Measurements from ENCODE around the gene CACNA2D4. TPM values are rescaled to one million over a fixed set of nuclear protein-coding genes. Genes with fewer than 3 reads are reported as not detected.

Gene CACNA2D4
- total and polyA plus RNA-seq, 2 donors, result 1.1 to 4.5 TPM

- no peaks in the 10 kb centered on the region for H3K4me1 ChIP-seq (ENCODE audit: insufficient read depth)
- H3K4me3 ChIP-seq (ENCODE audit: low read depth, low read length), result no peak overlapping the region
- no peaks in the 10 kb centered on the region for H3K36me3 ChIP-seq (ENCODE audit: insufficient read depth)
- H3K27ac ChIP-seq (ENCODE audit: low read depth), result no peak overlapping the region
- 86% methylated on average over 11 of the region's 11 CpGs for whole genome bisulfite sequencing
- DNase-seq (ENCODE audit: extremely low spot score), result no peak
These were observed 11.0 kb upstream of the CACNA2D4 start for GRCh38 chr12:1929241-1929984.

GRCh38 chr12:1928439-1929121 lies 10.1 kb upstream of the CACNA2D4 start:
- 87% methylated on average over 22 of the region's 22 CpGs for WGBS
- Histone ChIP-seq H3K4me1 (ENCODE audit: insufficient read depth) (no peaks in the 10 kb centered on the region), H3K4me3 (ENCODE audit: low read depth, low read length) (no peak overlapping the region), H3K27ac (ENCODE audit: low read depth) (no peak overlapping the region), H3K36me3 (ENCODE audit: insufficient read depth) (no peaks in the 10 kb centered on the region)
- no peak for DNase-seq (ENCODE audit: extremely low spot score)

- 42% methylated on average over 15 of the region's 15 CpGs for WGBS
- no peak for DNase-seq (ENCODE audit: extremely low spot score)
- Histone ChIP-seq H3K4me3 (ENCODE audit: low read depth, low read length) (no peak overlapping the region), H3K4me1 (ENCODE audit: insufficient read depth) (no peaks in the 10 kb centered on the region), H3K27ac (ENCODE audit: low read depth) (no peak overlapping the region), H3K36me3 (ENCODE audit: insufficient read depth) (no peaks in the 10 kb centered on the region)
These were observed 9.4 kb upstream of the CACNA2D4 start for GRCh38 chr12:1927751-1928351.

GRCh38 chr12:1927051-1927680 lies 8.7 kb upstream of the CACNA2D4 start:
- Histone ChIP-seq H3K4me1 (ENCODE audit: insufficient read depth) (no peaks in the 10 kb centered on the region), H3K4me3 (ENCODE audit: low read depth, low read length) (no peak overlapping the region), H3K36me3 (ENCODE audit: insufficient read depth) (no peaks in the 10 kb centered on the region), H3K27ac (ENCODE audit: low read depth) (no peak overlapping the region)
- DNase-seq (ENCODE audit: extremely low spot score), result no peak
- WGBS, result 94% methylated on average over 11 of the region's 11 CpGs

GRCh38 chr12:1926251-1926657 lies 7.8 kb upstream of the CACNA2D4 start:
- Histone ChIP-seq H3K36me3 (ENCODE audit: insufficient read depth) (no peaks in the 10 kb centered on the region), H3K4me3 (ENCODE audit: low read depth, low read length) (no peak overlapping the region), H3K27ac (ENCODE audit: low read depth) (no peak overlapping the region), H3K4me1 (ENCODE audit: insufficient read depth) (no peaks in the 10 kb centered on the region)
- WGBS, result 68% methylated on average over 7 of the region's 7 CpGs
- DNase-seq (ENCODE audit: extremely low spot score), result no peak

GRCh38 chr12:1925684-1926006 lies 7.2 kb upstream of the CACNA2D4 start:
- no peaks in the 10 kb centered on the region for H3K4me1 ChIP-seq (ENCODE audit: insufficient read depth)
- no peak for DNase-seq (ENCODE audit: extremely low spot score)
- no peaks in the 10 kb centered on the region for H3K36me3 ChIP-seq (ENCODE audit: insufficient read depth)
- WGBS, result 85% methylated on average over 3 of the region's 3 CpGs
- no peak overlapping the region for H3K27ac ChIP-seq (ENCODE audit: low read depth)
- no peak overlapping the region for H3K4me3 ChIP-seq (ENCODE audit: low read depth, low read length)

GRCh38 chr12:1924996-1925683 lies 6.7 kb upstream of the CACNA2D4 start:
- Histone ChIP-seq H3K27ac (ENCODE audit: low read depth) (no peak overlapping the region), H3K36me3 (ENCODE audit: insufficient read depth) (no peaks in the 10 kb centered on the region), H3K4me1 (ENCODE audit: insufficient read depth) (no peaks in the 10 kb centered on the region), H3K4me3 (ENCODE audit: low read depth, low read length) (no peak overlapping the region)
- WGBS, result 78% methylated on average over 7 of the region's 7 CpGs
- no peak for DNase-seq (ENCODE audit: extremely low spot score)

- Histone ChIP-seq H3K4me1 (ENCODE audit: insufficient read depth) (no peaks in the 10 kb centered on the region), H3K36me3 (ENCODE audit: insufficient read depth) (no peaks in the 10 kb centered on the region), H3K27ac (ENCODE audit: low read depth) (no peak overlapping the region), H3K4me3 (ENCODE audit: low read depth, low read length) (no peak overlapping the region)
- 96% methylated on average over 12 of the region's 12 CpGs for WGBS
- no peak for DNase-seq (ENCODE audit: extremely low spot score)
These were observed 4.5 kb upstream of the CACNA2D4 start for GRCh38 chr12:1922985-1923384.

GRCh38 chr12:1922075-1922709 lies 3.7 kb upstream of the CACNA2D4 start:
- DNase-seq (ENCODE audit: extremely low spot score), result no peak
- 78% methylated on average over 40 of the region's 40 CpGs for WGBS

GRCh38 chr12:1920971-1921370 lies 2.5 kb upstream of the CACNA2D4 start:
- 83% methylated on average over 17 of the region's 17 CpGs for WGBS
- no peaks in the 10 kb centered on the region for H3K36me3 ChIP-seq (ENCODE audit: insufficient read depth)
- H3K4me3 ChIP-seq (ENCODE audit: low read depth, low read length), result no peak overlapping the region
- no peaks in the 10 kb centered on the region for H3K4me1 ChIP-seq (ENCODE audit: insufficient read depth)
- DNase-seq (ENCODE audit: extremely low spot score), result no peak
- H3K27ac ChIP-seq (ENCODE audit: low read depth), result no peak overlapping the region

More at GRCh38 chr12:1922075-1922709, 3.7 kb upstream of the CACNA2D4 start:
- no peaks in the 10 kb centered on the region for H3K36me3 ChIP-seq (ENCODE audit: insufficient read depth)
- no peaks in the 10 kb centered on the region for H3K4me1 ChIP-seq (ENCODE audit: insufficient read depth)
- no peak overlapping the region for H3K4me3 ChIP-seq (ENCODE audit: low read depth, low read length)
- H3K27ac ChIP-seq (ENCODE audit: low read depth), result no peak overlapping the region

GRCh38 chr12:1920436-1920835 lies 2.0 kb upstream of the CACNA2D4 start:
- Histone ChIP-seq H3K27ac (ENCODE audit: low read depth) (no peak overlapping the region), H3K4me3 (ENCODE audit: low read depth, low read length) (no peak overlapping the region), H3K36me3 (ENCODE audit: insufficient read depth) (no peaks in the 10 kb centered on the region), H3K4me1 (ENCODE audit: insufficient read depth) (no peaks in the 10 kb centered on the region)
- 94% methylated on average over 13 of the region's 13 CpGs for WGBS
- DNase-seq (ENCODE audit: extremely low spot score), result no peak

- 96% methylated on average over 3 of the region's 3 CpGs for WGBS
- no peak overlapping the region for H3K27ac ChIP-seq (ENCODE audit: low read depth)
- no peaks in the 10 kb centered on the region for H3K4me1 ChIP-seq (ENCODE audit: insufficient read depth)
- H3K4me3 ChIP-seq (ENCODE audit: low read depth, low read length), result no peak overlapping the region
- H3K36me3 ChIP-seq (ENCODE audit: insufficient read depth), result no peaks in the 10 kb centered on the region
- no peak for DNase-seq (ENCODE audit: extremely low spot score)
These were observed 1.3 kb upstream of the CACNA2D4 start for GRCh38 chr12:1919763-1920162.

GRCh38 chr12:1919284-1919683 lies 832 bp upstream of the CACNA2D4 start:
- Histone ChIP-seq H3K27ac (ENCODE audit: low read depth) (no peak overlapping the region), H3K4me3 (ENCODE audit: low read depth, low read length) (no peak overlapping the region), H3K36me3 (ENCODE audit: insufficient read depth) (no peaks in the 10 kb centered on the region), H3K4me1 (ENCODE audit: insufficient read depth) (no peaks in the 10 kb centered on the region)
- WGBS, result 92% methylated on average over 5 of the region's 5 CpGs
- DNase-seq (ENCODE audit: extremely low spot score), result no peak
